Liver (tissue), 9 donors: ENCODE data around the gene ZKSCAN5. TPM values are rescaled to one million over a fixed set of nuclear protein-coding genes. Genes with fewer than 3 reads are reported as not detected.

Experiments used
- DNase-seq: peaks from one replicate; pipeline ENCODE4 v3.0.0-alpha.2; 2017; ENCODE audit warnings: low spot score
- H3K27ac ChIP-seq, 2 donors: one replicate each; pipeline ENCODE4 v1.7.0; 2013; ENCODE audit warnings: inconsistent platforms in 2 of 2, low read length in 2 of 2, control low read depth in 1 of 2, low read depth in 1 of 2, mild to moderate bottlenecking in 1 of 2
- H3K27me3 ChIP-seq, 4 donors: one replicate each; pipeline versions ENCODE4 v1.6.1 to v1.7.0; 2013; ENCODE audit warnings: low read length in 3 of 4, inconsistent platforms in 1 of 4, mild to moderate bottlenecking in 1 of 4, moderate library complexity in 1 of 4; ENCODE audit not compliant: control insufficient read depth in 4 of 4, insufficient read depth in 4 of 4
- H3K36me3 ChIP-seq, 4 donors: one replicate each; pipeline versions ENCODE4 v1.6.1 to v1.7.0; 2013; ENCODE audit warnings: low read length in 3 of 4, mild to moderate bottlenecking in 3 of 4, low read depth in 1 of 4, moderate library complexity in 1 of 4; ENCODE audit not compliant: control insufficient read depth in 4 of 4, insufficient read depth in 3 of 4
- H3K4me1 ChIP-seq, 4 donors: one replicate each; pipeline versions ENCODE4 v1.6.1 to v1.7.0; 2013; ENCODE audit warnings: low read length in 3 of 4, mild to moderate bottlenecking in 3 of 4, moderate library complexity in 1 of 4; ENCODE audit not compliant: control insufficient read depth in 4 of 4, insufficient read depth in 4 of 4
- H3K4me3 ChIP-seq, 3 donors: one replicate each; pipeline versions ENCODE4 v1.6.1 to v1.7.0; 2013; ENCODE audit warnings: low read length in 3 of 3, control low read depth in 1 of 3, low read depth in 1 of 3, mild to moderate bottlenecking in 1 of 3
- H3K9ac ChIP-seq, 2 donors: one replicate each; pipeline ENCODE4 v1.7.0; 2013; ENCODE audit warnings: low read length in 2 of 2, mild to moderate bottlenecking in 2 of 2, moderate library complexity in 2 of 2, control low read depth in 1 of 2, low read depth in 1 of 2
- H3K9me3 ChIP-seq, 4 donors: one replicate each; pipeline versions ENCODE4 v1.6.1 to v1.7.0; 2013; ENCODE audit warnings: low read length in 3 of 4; ENCODE audit not compliant: control insufficient read depth in 4 of 4
- CTCF ChIP-seq: fragments of 150-350 bp; IDR thresholded peaks from 2 replicates; pipeline ENCODE4 v1.5.1; 2017; ENCODE audit warnings: improper control_type of control experiment, low read depth, low read length; ENCODE audit not compliant: missing input control
- EGR1 ChIP-seq, 2 donors: IDR thresholded peaks; 2 replicates each; pipeline ENCODE4 v1.6.1; 2016 to 2018; ENCODE audit warnings: antibody characterized with exemption in 2 of 2, low read depth in 2 of 2
- FOXA1 ChIP-seq: IDR thresholded peaks from 2 replicates; pipeline ENCODE4 v1.6.1; 2016; ENCODE audit warnings: antibody characterized with exemption
- GABPA ChIP-seq, 2 donors: IDR thresholded peaks in 1 of 2; conservative IDR thresholded peaks in 1 of 2; 2 replicates each; pipeline ENCODE4 v1.6.1; 2016; ENCODE audit warnings: antibody characterized with exemption in 2 of 2, mild to moderate bottlenecking in 1 of 2, moderate library complexity in 1 of 2
- HNF4G ChIP-seq: IDR thresholded peaks from 2 replicates; pipeline ENCODE4 v1.6.1; 2016; ENCODE audit warnings: antibody characterized with exemption
- JUND ChIP-seq, 2 donors: IDR thresholded peaks; 2 replicates each; pipeline ENCODE4 v1.6.1; 2016; ENCODE audit warnings: antibody characterized with exemption in 2 of 2
- NR2F2 ChIP-seq: IDR thresholded peaks from 2 replicates; pipeline ENCODE4 v1.6.1; 2016; ENCODE audit warnings: antibody characterized with exemption
- RAD21 ChIP-seq, 2 donors: IDR thresholded peaks; 2 replicates each; pipeline ENCODE4 v1.6.1; 2016; ENCODE audit warnings: antibody characterized with exemption in 2 of 2, mild to moderate bottlenecking in 2 of 2
- REST ChIP-seq: IDR thresholded peaks from 2 replicates; pipeline ENCODE4 v1.6.1; 2016; ENCODE audit warnings: antibody characterized with exemption, mild to moderate bottlenecking
- RXRA ChIP-seq, 2 donors: IDR thresholded peaks; 2 replicates each; pipeline ENCODE4 v1.6.1; 2017 to 2018; ENCODE audit warnings: antibody characterized with exemption in 2 of 2, mild to moderate bottlenecking in 1 of 2
- TAF1 ChIP-seq: conservative IDR thresholded peaks from 2 replicates; pipeline ENCODE4 v1.6.1; 2016; ENCODE audit warnings: antibody characterized with exemption, mild to moderate bottlenecking
- ZBTB33 ChIP-seq: IDR thresholded peaks from 2 replicates; pipeline ENCODE4 v1.6.1; 2016; ENCODE audit warnings: antibody characterized with exemption
- WGBS: extraction: QIAGEN DNeasy Blood & Tissue Kit; methylation state at CpG from one replicate; pipeline ENCODE4 v1.1.7; 2013; 5-methylcytosine and 5-hydroxymethylcytosine counted together
- polyA plus RNA-seq, 2 donors: library from polyadenylated mRNA; stranded (reverse) in 1 of 2; unstranded in 1 of 2; fragments of 200-250 nt in 1 of 2; fragments of >200 nt in 1 of 2; fragmentation: Nextera tagmentation in 1 of 2; extraction: Ambion mirVana in 1 of 2; gene quantifications; one replicate each; pipeline versions ENCODE4 v1.2.1 to v1.2.3, GENCODE V29; 2013 to 2015
- total RNA-seq, 2 donors: library from RNA; depleted of rRNA; stranded (reverse); fragments of >200 nt; gene quantifications; one replicate each; pipeline ENCODE4 v1.2.3, GENCODE V29; 2014
- TF ChIP-seq, protein P1 (sequence below): IDR thresholded peaks from 2 replicates; pipeline ENCODE4 v1.6.1; 2016; ENCODE audit warnings: antibody characterized with exemption
- TF ChIP-seq, protein P2 (sequence below): IDR thresholded peaks from 2 replicates; pipeline ENCODE4 v1.6.1; 2016; ENCODE audit warnings: antibody characterized with exemption
- donor health status: healthy.
- donor health status: healthy.
- donor health status: healthy.
- donor health status: healthy.
- donor health status: healthy.

Gene ZKSCAN5
- total and polyA plus RNA-seq, 4 donors = 1.7 to 5.4 (median 3.4) TPM

DNA sequence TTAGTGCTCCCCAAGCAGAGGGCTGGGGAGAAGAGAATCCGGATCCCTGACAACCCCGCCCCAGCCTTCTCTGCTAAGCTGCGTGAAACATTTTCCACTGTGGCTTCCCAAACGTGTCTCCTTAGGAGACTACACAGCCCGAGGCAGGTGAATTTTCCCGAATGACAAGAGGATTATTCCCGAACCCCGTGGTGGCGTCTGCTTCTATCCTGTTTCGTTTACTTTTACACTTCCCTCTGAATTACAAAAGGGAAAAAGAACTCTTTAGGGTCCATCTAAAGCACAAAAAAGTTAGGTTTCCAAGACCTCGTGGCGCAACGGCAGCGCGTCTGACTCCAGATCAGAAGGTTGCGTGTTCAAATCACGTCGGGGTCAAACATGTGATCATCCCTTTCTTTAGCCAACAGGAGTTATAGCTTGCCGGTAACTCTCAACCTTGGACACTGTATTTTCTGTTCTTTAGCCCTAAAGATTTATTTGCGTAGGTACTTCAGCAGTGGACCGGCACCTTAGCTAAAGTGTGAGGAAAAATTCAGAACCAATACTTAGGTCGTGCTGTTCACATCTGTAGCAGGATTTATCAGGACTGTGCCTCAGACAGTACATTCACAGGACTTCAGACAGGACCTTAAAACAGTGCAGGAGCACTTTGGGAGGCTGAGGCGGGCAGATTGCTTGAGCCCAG is 34.9 kb upstream of the ZKSCAN5 start:
- peaks cover 6 to 30% (median 17%) of the 10 kb centered on the region in 4 donors for H3K4me1 ChIP-seq

GRCh38 chr7:99472561-99473314 is 31.7 kb upstream of the ZKSCAN5 start, which contains the start of gene ZNF789:
Gene ZNF789 (plus strand): TSS chr7:99472890. CDS start chr7:99476457, 3,567 bp downstream.
- H3K27ac ChIP-seq = peak within 1 kb of the TSS; percentile 69 to 85
- H3K4me1 ChIP-seq = peaks cover 3 to 14% (median 9%) of the 10 kb centered on the region in 4 donors
- WGBS = under 1% methylated on average over 56 of the region's 56 CpGs
- peaks cover 0 to 4% (median 2%) of the 10 kb centered on the region in 4 donors for H3K36me3 ChIP-seq
- peak; percentile 97 for DNase-seq
- H3K4me3 ChIP-seq = peak within 1 kb of the TSS; percentile 70 to 90 (median 80)
- peak within 1 kb of the TSS; percentile 42 to 63 for H3K9ac ChIP-seq
- H3K9me3 ChIP-seq = no peaks in the 10 kb centered on the region
- no peaks in the 10 kb centered on the region for H3K27me3 ChIP-seq
- TF ChIP-seq HNF4G (no peak), FOXA1 (no peak), CTCF (no peak), RXRA (IDR thresholded peaks at IDR 0.05) (no peak), GABPA (IDR thresholded peaks at IDR 0.05 in 1 of 2, conservative IDR thresholded peaks at IDR 0.05 in 1 of 2) (peak in 1 of 2 donors; percentile 67), EGR1 (IDR thresholded peaks at IDR 0.05; ENCODE audit: low read depth in 2 of 2) (peak in 1 of 2 donors; percentile 17), RAD21 (IDR thresholded peaks at IDR 0.05) (peak; percentile 16 to 29)
- TF ChIP-seq, protein P1, sequence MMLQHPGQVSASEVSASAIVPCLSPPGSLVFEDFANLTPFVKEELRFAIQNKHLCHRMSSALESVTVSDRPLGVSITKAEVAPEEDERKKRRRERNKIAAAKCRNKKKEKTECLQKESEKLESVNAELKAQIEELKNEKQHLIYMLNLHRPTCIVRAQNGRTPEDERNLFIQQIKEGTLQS = no peak
- TF ChIP-seq, protein P2, sequence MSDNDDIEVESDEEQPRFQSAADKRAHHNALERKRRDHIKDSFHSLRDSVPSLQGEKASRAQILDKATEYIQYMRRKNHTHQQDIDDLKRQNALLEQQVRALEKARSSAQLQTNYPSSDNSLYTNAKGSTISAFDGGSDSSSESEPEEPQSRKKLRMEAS = no peak

More for the DNA sequence above, 34.9 kb upstream of the ZKSCAN5 start:
- Histone ChIP-seq H3K4me3 (no peak overlapping the region), H3K27me3 (no peaks in the 10 kb centered on the region), H3K9ac (no peak overlapping the region), H3K9me3 (no peaks in the 10 kb centered on the region), H3K27ac (no peak overlapping the region), H3K36me3 (no peaks in the 10 kb centered on the region)
- WGBS = 42% methylated on average over 23 of the region's 23 CpGs
- TF ChIP-seq ZBTB33 (no peak), REST (no peak), TAF1 (no peak), EGR1 (IDR thresholded peaks at IDR 0.05; ENCODE audit: low read depth in 2 of 2) (no peak), FOXA1 (no peak), JUND (IDR thresholded peaks at IDR 0.05) (no peak), NR2F2 (no peak)
- no peak for DNase-seq
